ENCODE measurements around the gene MXD4.
"Not testable (repeated sequence)": the region's sequence is repeated elsewhere in the genome, so short reads cannot be mapped to it uniquely, and the experiment has no call there.

Gene MXD4

GRCh38 chr4:2251073-2251794 is 10.7 kb downstream of the MXD4 start:
- no peak for DNase-seq (ENCODE audit: low spot score)

- no peak for DNase-seq (ENCODE audit: low spot score)
Measured at GRCh38 chr4:2250357-2251072, 11.4 kb downstream of the MXD4 start.

- no peak for DNase-seq (ENCODE audit: low spot score)
Measured at GRCh38 chr4:2249526-2250356, 12.2 kb downstream of the MXD4 start.

GRCh38 chr4:2248821-2249261 is 13.1 kb downstream of the MXD4 start:
- DNase-seq (ENCODE audit: low spot score), result no peak

GRCh38 chr4:2248044-2248780 is 13.7 kb downstream of the MXD4 start:
- DNase-seq (ENCODE audit: low spot score), result no peak

- DNase-seq (ENCODE audit: low spot score), result no peak
Measured at GRCh38 chr4:2247128-2248043, 14.5 kb downstream of the MXD4 start.

- DNase-seq (ENCODE audit: low spot score), result no peak
Measured at GRCh38 chr4:2246384-2247127, 15.4 kb downstream of the MXD4 start.

GRCh38 chr4:2245787-2246275 is 16.1 kb downstream of the MXD4 start:
- no peak for DNase-seq (ENCODE audit: low spot score)

- no peak for DNase-seq (ENCODE audit: low spot score)
Measured at GRCh38 chr4:2245057-2245786, 16.7 kb downstream of the MXD4 start.

GRCh38 chr4:2243681-2244380 is 18.1 kb downstream of the MXD4 start:
- DNase-seq (ENCODE audit: low spot score), result no peak

- peak; percentile 99 for DNase-seq (ENCODE audit: low spot score)
Measured at GRCh38 chr4:2241410-2242353, 20.2 kb downstream of the MXD4 start, which contains the start of the genes HAUS3 and POLN. Gene HAUS3 (minus strand): TSS chr4:2242121. CDS start chr4:2240946, 1,175 bp downstream. Gene POLN (minus strand): TSS chr4:2242121. CDS start chr4:2229231, 12,890 bp downstream.

GRCh38 chr4:2241003-2241402 is 20.9 kb downstream of the MXD4 start:
- DNase-seq (ENCODE audit: low spot score), result no peak

GRCh38 chr4:2236944-2237666 is 24.8 kb downstream of the MXD4 start:
- DNase-seq (ENCODE audit: low spot score), result no peak

- no peak for DNase-seq (ENCODE audit: low spot score)
Measured at GRCh38 chr4:2231082-2231481, 30.8 kb downstream of the MXD4 start.

GRCh38 chr4:2226261-2226660 is 35.6 kb downstream of the MXD4 start:
- no peak for DNase-seq (ENCODE audit: low spot score)

- DNase-seq (ENCODE audit: low spot score), result no peak
Measured at GRCh38 chr4:2222838-2223237, 39.1 kb downstream of the MXD4 start.

- not testable (repeated sequence) for DNase-seq (ENCODE audit: low spot score)
Measured at GRCh38 chr4:2221378-2221777, 40.5 kb downstream of the MXD4 start.

Data from ecto neural progenitor cell (in vitro differentiated cells).